Lower leg skin (tissue), 3 donors: ENCODE results near the gene PPP2R3A.

Source experiments
- POLR2A ChIP-seq, 2 donors: fragments of 450-650 bp; IDR thresholded peaks; one replicate each; pipeline ENCODE4 v1.6.1; 2016 to 2017; ENCODE audit warnings: antibody characterized with exemption in 2 of 2, mild to moderate bottlenecking in 1 of 2, moderate library complexity in 1 of 2
- TF ChIP-seq, protein P1 (sequence below), 3 donors: fragments of 450-650 bp; IDR thresholded peaks; one replicate each; pipeline ENCODE4 v1.5.1; 2016; ENCODE audit warnings: antibody characterized with exemption in 3 of 3, mild to moderate bottlenecking in 3 of 3, moderate library complexity in 2 of 3

DNA sequence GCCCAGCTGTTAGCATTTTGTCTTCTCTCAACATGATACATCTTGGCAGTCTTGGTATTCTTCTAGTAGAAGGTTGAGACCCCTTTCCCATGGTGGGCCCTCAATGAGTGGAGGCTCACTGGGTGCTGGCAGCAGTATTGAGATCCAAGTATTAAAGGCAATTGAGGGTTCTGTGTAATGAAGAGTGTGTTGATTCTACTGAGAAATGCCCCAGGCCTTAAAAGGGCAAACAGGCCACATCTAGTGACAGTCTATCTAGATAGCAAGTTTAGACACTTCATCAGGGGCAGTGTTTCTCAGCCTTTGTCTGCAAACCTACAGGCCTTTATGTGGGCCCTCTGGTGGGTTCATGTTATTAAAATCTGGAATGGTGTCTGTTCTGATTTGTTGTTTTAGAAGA lies 9.5 kb downstream of the PPP2R3A start:
- TF ChIP-seq POLR2A (IDR thresholded peaks at IDR 0.05), result no peak
- TF ChIP-seq, protein P1, sequence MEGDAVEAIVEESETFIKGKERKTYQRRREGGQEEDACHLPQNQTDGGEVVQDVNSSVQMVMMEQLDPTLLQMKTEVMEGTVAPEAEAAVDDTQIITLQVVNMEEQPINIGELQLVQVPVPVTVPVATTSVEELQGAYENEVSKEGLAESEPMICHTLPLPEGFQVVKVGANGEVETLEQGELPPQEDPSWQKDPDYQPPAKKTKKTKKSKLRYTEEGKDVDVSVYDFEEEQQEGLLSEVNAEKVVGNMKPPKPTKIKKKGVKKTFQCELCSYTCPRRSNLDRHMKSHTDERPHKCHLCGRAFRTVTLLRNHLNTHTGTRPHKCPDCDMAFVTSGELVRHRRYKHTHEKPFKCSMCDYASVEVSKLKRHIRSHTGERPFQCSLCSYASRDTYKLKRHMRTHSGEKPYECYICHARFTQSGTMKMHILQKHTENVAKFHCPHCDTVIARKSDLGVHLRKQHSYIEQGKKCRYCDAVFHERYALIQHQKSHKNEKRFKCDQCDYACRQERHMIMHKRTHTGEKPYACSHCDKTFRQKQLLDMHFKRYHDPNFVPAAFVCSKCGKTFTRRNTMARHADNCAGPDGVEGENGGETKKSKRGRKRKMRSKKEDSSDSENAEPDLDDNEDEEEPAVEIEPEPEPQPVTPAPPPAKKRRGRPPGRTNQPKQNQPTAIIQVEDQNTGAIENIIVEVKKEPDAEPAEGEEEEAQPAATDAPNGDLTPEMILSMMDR (IDR thresholded peaks at IDR 0.05), result no peak
